Activated CD8-positive, alpha-beta memory T cell treated with anti-CD3 and anti-CD28 coated beads, Interleukin-2, amount 50 U/mL, for 1 hour (primary cell): ENCODE measurements around the gene RBM38.
A peak's percentile ranks its signal among the peaks of the same experiment; 100 is the strongest.

Experiments used
- DNase-seq: peaks from one replicate; pipeline ENCODE4 v3.0.0-alpha.2; 2020; ENCODE audit errors: extremely low read depth

RBM38 gene

GRCh38 chr20:57391439-57392301 is 474 bp downstream of the RBM38 start:
- DNase-seq, result no peak

GRCh38 chr20:57392512-57393271 is 1.5 kb downstream of the RBM38 start:
- peak; percentile 85 for DNase-seq

- no peak for DNase-seq
These were observed 2.3 kb downstream of the RBM38 start for GRCh38 chr20:57393321-57394120.

GRCh38 chr20:57394121-57395082 is 3.2 kb downstream of the RBM38 start:
- no peak for DNase-seq

- DNase-seq, result no peak
These were observed 4.1 kb downstream of the RBM38 start for GRCh38 chr20:57395111-57395966.

GRCh38 chr20:57396212-57396983 is 5.2 kb downstream of the RBM38 start:
- no peak for DNase-seq

- no peak for DNase-seq
These were observed 5.9 kb downstream of the RBM38 start for GRCh38 chr20:57396984-57397692.

- peak; percentile 47 for DNase-seq
These were observed 6.5 kb downstream of the RBM38 start for GRCh38 chr20:57397693-57398108.

GRCh38 chr20:57398231-57398821 is 7.1 kb downstream of the RBM38 start:
- DNase-seq, result peak; percentile 88

- no peak for DNase-seq
These were observed 7.8 kb downstream of the RBM38 start for GRCh38 chr20:57398901-57399535.

GRCh38 chr20:57399587-57400155 is 8.5 kb downstream of the RBM38 start:
- DNase-seq, result no peak

GRCh38 chr20:57400231-57400701 is 9.1 kb downstream of the RBM38 start:
- no peak for DNase-seq

- no peak for DNase-seq
These were observed 9.8 kb downstream of the RBM38 start for GRCh38 chr20:57400821-57401564.

GRCh38 chr20:57401565-57401918 is 10.3 kb downstream of the RBM38 start:
- no peak for DNase-seq

- no peak for DNase-seq
These were observed 11.3 kb downstream of the RBM38 start for GRCh38 chr20:57402206-57403125.
